GM12891 (cell line): ENCODE data around the gene PRSS50.

Source experiments
- POLR2A ChIP-seq: IDR thresholded peaks from 2 replicates; pipeline ENCODE4 v1.6.1; 2011; ENCODE audit warnings: low read depth, low read length, control low read depth
- POLR2AphosphoS5 ChIP-seq: IDR thresholded peaks from 2 replicates; pipeline ENCODE4 v1.6.1; 2011; ENCODE audit warnings: low read depth, low read length, control low read depth
- POU2F2 ChIP-seq: IDR thresholded peaks from 2 replicates; pipeline ENCODE4 v1.6.1; 2011; ENCODE audit warnings: low read depth, mild to moderate bottlenecking, control low read depth, low read length, moderate library complexity
- TAF1 ChIP-seq: IDR thresholded peaks from 2 replicates; pipeline ENCODE4 v1.6.1; 2011; ENCODE audit warnings: low read depth, low read length, control low read depth

GRCh38 chr3:46716461-46717441, 918 bp downstream of the PRSS50 start:
- no peak for TF ChIP-seq TAF1
- no peak for TF ChIP-seq POU2F2
- TF ChIP-seq POLR2A = no peak
- no peak for TF ChIP-seq POLR2AphosphoS5
